Type B pancreatic cell (in vitro differentiated cells): Measurements from ENCODE around the gene GPC6. TPM values are rescaled to one million over a fixed set of nuclear protein-coding genes. Genes with fewer than 3 reads are reported as not detected.
A peak's percentile ranks its signal among the peaks of the same experiment; 100 is the strongest.

Source experiments
- DNase-seq: peaks from one replicate; pipeline ENCODE4 v3.0.0; 2021; ENCODE audit warnings: mixed read lengths; ENCODE audit not compliant: unreplicated experiment; ENCODE audit errors: extremely low spot score
- H3K27ac Mint-ChIP-seq: 2 replicates; pipeline ENCODE4 v1.8.0; 2021; ENCODE audit warnings: mild to moderate bottlenecking, mixed read lengths
- H3K27me3 Mint-ChIP-seq: 2 replicates; pipeline ENCODE4 v1.8.0; 2021; ENCODE audit warnings: mixed read lengths
- H3K36me3 Mint-ChIP-seq: 2 replicates; pipeline ENCODE4 v1.8.0; 2021; ENCODE audit warnings: mixed read lengths
- H3K4me1 Mint-ChIP-seq: one replicate; pipeline ENCODE4 v1.8.0; 2021; ENCODE audit warnings: mixed read lengths; ENCODE audit not compliant: unreplicated experiment
- H3K4me3 Mint-ChIP-seq: 2 replicates; pipeline ENCODE4 v1.8.0; 2021; ENCODE audit warnings: mild to moderate bottlenecking, mixed read lengths
- H3K9me3 Mint-ChIP-seq: 2 replicates; pipeline ENCODE4 v1.8.0; 2021; ENCODE audit warnings: mixed read lengths
- CTCF ChIP-seq: fragments of 200-600 bp; sonication (generic); conservative IDR thresholded peaks from 2 replicates; pipeline ENCODE4 v1.5.0; 2021; ENCODE audit warnings: antibody characterized with exemption, mild to moderate bottlenecking
- total RNA-seq: library from RNA; stranded (reverse); gene quantifications from 2 replicates; pipeline ENCODE4 v1.2.1, GENCODE V29; 2021; ENCODE audit warnings: low replicate concordance

GPC6 gene
- total RNA-seq, 1 donor from 2014 or later, result 30.5 TPM

GRCh38 chr13:94414708-94415107 lies 1188.1 kb downstream of the GPC6 start:
- no peak for TF ChIP-seq CTCF

DNA sequence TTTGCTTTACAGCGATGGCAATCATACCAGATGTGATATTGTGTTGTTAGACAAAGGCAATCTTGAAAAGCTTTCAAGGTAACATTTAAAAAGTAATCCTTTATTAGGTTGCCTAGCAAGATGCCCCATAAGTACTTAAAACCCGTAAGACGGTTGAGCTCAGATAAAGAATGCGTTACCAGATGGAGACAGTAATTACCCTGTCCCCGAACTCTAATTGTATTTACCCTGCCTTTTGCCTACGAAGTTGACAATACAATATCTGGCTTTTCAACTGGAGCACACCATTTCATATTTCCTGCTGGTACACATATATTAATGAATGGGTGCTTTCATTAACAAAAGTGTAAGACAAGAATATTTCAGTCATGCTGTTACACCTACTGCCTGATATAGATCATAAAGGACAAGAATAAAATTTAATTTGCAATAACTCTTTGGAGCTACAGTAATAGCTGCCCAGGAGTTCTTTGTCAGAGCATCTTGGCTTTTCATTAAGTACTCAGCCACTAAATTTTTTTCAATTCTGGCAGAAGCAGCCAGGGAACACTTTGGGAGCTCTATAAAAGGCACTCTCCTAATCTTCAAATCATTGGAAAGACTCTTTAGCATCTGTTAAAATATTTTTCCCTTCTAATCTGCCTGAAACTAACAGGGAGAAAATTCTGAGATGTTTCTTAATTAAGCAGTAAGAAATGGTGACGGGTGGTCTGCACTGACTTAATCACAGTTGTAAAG lies 1189.1 kb downstream of the GPC6 start:
- Mint-ChIP-seq H3K9me3 (no peaks in the 10 kb centered on the region), H3K4me1 (peaks cover 28% of the 10 kb centered on the region), H3K27ac (no peak overlapping the region), H3K27me3 (no peaks in the 10 kb centered on the region), H3K4me3 (no peak overlapping the region), H3K36me3 (no peaks in the 10 kb centered on the region)
- DNase-seq, result no peak
- TF ChIP-seq CTCF, result no peak

More at GRCh38 chr13:94414708-94415107, 1188.1 kb downstream of the GPC6 start:
- Mint-ChIP-seq H3K4me3 (peak overlapping the region; percentile 33), H3K27me3 (no peaks in the 10 kb centered on the region), H3K27ac (no peak overlapping the region), H3K9me3 (no peaks in the 10 kb centered on the region), H3K36me3 (no peaks in the 10 kb centered on the region), H3K4me1 (peaks cover 28% of the 10 kb centered on the region)
- no peak for DNase-seq

DNA sequence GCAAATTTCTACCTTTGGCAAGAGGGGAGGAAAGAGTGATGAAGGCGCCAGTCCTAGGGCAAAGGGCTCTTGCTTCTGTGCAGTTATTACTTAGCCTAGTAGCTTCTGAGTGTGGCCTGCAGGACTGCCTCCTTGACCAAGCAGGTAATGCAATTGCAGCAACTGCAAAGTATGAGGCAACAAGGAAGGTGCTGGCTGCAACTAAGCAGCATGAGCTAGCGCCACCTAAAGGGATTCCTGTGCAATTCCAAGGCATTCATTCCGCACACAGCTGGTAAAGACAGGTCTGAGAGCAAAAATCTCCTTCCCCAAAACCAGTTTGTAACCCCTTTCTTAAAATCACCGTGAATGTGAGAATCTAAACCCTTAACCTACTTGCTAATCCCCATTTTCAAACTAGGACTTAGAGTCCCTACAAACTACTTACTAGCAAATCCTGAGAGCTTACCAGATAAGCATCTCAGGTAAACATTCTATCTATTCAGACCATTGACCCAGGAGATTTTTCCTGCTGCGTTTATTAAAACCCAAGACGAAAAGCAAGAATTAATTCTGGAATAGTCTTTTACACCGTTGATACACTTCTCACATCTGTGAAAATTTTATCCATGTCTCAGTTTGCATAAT lies 1190.0 kb downstream of the GPC6 start:
- Mint-ChIP-seq H3K4me3 (no peak overlapping the region), H3K27ac (no peak overlapping the region), H3K4me1 (peaks cover 28% of the 10 kb centered on the region), H3K27me3 (no peaks in the 10 kb centered on the region), H3K9me3 (no peaks in the 10 kb centered on the region), H3K36me3 (no peaks in the 10 kb centered on the region)
- peak; percentile 78 for TF ChIP-seq CTCF
- no peak for DNase-seq

- DNase-seq, result no peak
- Mint-ChIP-seq H3K9me3 (no peaks in the 10 kb centered on the region), H3K4me1 (peaks cover 22% of the 10 kb centered on the region), H3K4me3 (no peak overlapping the region), H3K36me3 (no peaks in the 10 kb centered on the region), H3K27me3 (no peaks in the 10 kb centered on the region), H3K27ac (no peak overlapping the region)
- no peak for TF ChIP-seq CTCF
Observed at GRCh38 chr13:94417294-94417693, 1190.7 kb downstream of the GPC6 start.

- Mint-ChIP-seq H3K4me3 (no peak overlapping the region), H3K27ac (no peak overlapping the region), H3K27me3 (no peaks in the 10 kb centered on the region), H3K36me3 (no peaks in the 10 kb centered on the region), H3K4me1 (peaks cover 12% of the 10 kb centered on the region), H3K9me3 (no peaks in the 10 kb centered on the region)
- TF ChIP-seq CTCF, result no peak
- no peak for DNase-seq
Observed at GRCh38 chr13:94419304-94419924, 1192.8 kb downstream of the GPC6 start.
